ENCODE data around the gene ERI3.

ERI3 gene

GRCh38 chr1:44305962-44306422, 49.1 kb downstream of the ERI3 start:
- H3K36me3 ChIP-seq (ENCODE audit: insufficient read depth, low read length), result peaks cover 72% of the 10 kb centered on the region; the same call in 1 of the 2 replicates
- no peak overlapping the region for H3K4me2 ChIP-seq (ENCODE audit: low read depth, low read length, poor library complexity, severe bottlenecking)
- H3K4me3 ChIP-seq (ENCODE audit: low read length, poor library complexity, severe bottlenecking), result no peak overlapping the region
- TF ChIP-seq CTCF (conservative IDR thresholded peaks at IDR 0.05; ENCODE audit: low read length) (no peak; the same call in 1 of the 2 replicates), EZH2phosphoT487 (IDR thresholded peaks at IDR 0.05; ENCODE audit: borderline replicate concordance) (no peak)
- H3F3A ChIP-seq (ENCODE audit: low read depth), result no peaks in the 10 kb centered on the region
- H3K9ac ChIP-seq (ENCODE audit: low read depth, low read length, poor library complexity, severe bottlenecking), result no peak overlapping the region
- no peaks in the 10 kb centered on the region for H4K20me1 ChIP-seq (ENCODE audit: insufficient read depth, low read length, poor library complexity, severe bottlenecking)
- no peak overlapping the region for H2AFZ ChIP-seq (ENCODE audit: low read length)
- H3K27me3 ChIP-seq (ENCODE audit: insufficient read depth, low read length, poor library complexity, severe bottlenecking), result no peaks in the 10 kb centered on the region
- no peaks in the 10 kb centered on the region for H3K9me3 ChIP-seq (ENCODE audit: insufficient read depth, low read depth, low read length)
- H3K79me2 ChIP-seq (ENCODE audit: insufficient read depth, low read length), result no peaks in the 10 kb centered on the region
- no peaks in the 10 kb centered on the region for H3K4me1 ChIP-seq (ENCODE audit: insufficient read depth, low read length, poor library complexity, severe bottlenecking)
- H3K9me2 ChIP-seq (replicated peaks; ENCODE audit: low read depth, low read length), result no peaks in the 10 kb centered on the region

GRCh38 chr1:44303532-44303931, 51.5 kb downstream of the ERI3 start:
- no peaks in the 10 kb centered on the region for H3K27me3 ChIP-seq (ENCODE audit: insufficient read depth, low read length, poor library complexity, severe bottlenecking)
- H3K9me3 ChIP-seq (ENCODE audit: insufficient read depth, low read depth, low read length), result no peaks in the 10 kb centered on the region
- no peak overlapping the region for H2AFZ ChIP-seq (ENCODE audit: low read length)
- no peaks in the 10 kb centered on the region for H3K4me1 ChIP-seq (ENCODE audit: insufficient read depth, low read length, poor library complexity, severe bottlenecking)
- H3K79me2 ChIP-seq (ENCODE audit: insufficient read depth, low read length), result no peaks in the 10 kb centered on the region
- no peaks in the 10 kb centered on the region for H3K9me2 ChIP-seq (replicated peaks; ENCODE audit: low read depth, low read length)
- no peak overlapping the region for H3K4me2 ChIP-seq (ENCODE audit: low read depth, low read length, poor library complexity, severe bottlenecking)
- H3K9ac ChIP-seq (ENCODE audit: low read depth, low read length, poor library complexity, severe bottlenecking), result no peak overlapping the region
- H3K4me3 ChIP-seq (ENCODE audit: low read length, poor library complexity, severe bottlenecking), result no peak overlapping the region
- H3F3A ChIP-seq (ENCODE audit: low read depth), result no peaks in the 10 kb centered on the region
- TF ChIP-seq CTCF (conservative IDR thresholded peaks at IDR 0.05; ENCODE audit: low read length) (no peak), EZH2phosphoT487 (IDR thresholded peaks at IDR 0.05; ENCODE audit: borderline replicate concordance) (no peak)
- H3K36me3 ChIP-seq (ENCODE audit: insufficient read depth, low read length), result peaks cover 61% of the 10 kb centered on the region; the same call in 1 of the 2 replicates
- no peaks in the 10 kb centered on the region for H4K20me1 ChIP-seq (ENCODE audit: insufficient read depth, low read length, poor library complexity, severe bottlenecking)

- no peaks in the 10 kb centered on the region for H3K9me3 ChIP-seq (ENCODE audit: insufficient read depth, low read depth, low read length)
- H2AFZ ChIP-seq (ENCODE audit: low read length), result no peak overlapping the region
- H3K9me2 ChIP-seq (replicated peaks; ENCODE audit: low read depth, low read length), result no peaks in the 10 kb centered on the region
- TF ChIP-seq EZH2phosphoT487 (IDR thresholded peaks at IDR 0.05; ENCODE audit: borderline replicate concordance), result no peak
- TF ChIP-seq CTCF (conservative IDR thresholded peaks at IDR 0.05; ENCODE audit: low read length), result no peak
- no peaks in the 10 kb centered on the region for H3K27me3 ChIP-seq (ENCODE audit: insufficient read depth, low read length, poor library complexity, severe bottlenecking)
- H3K4me2 ChIP-seq (ENCODE audit: low read depth, low read length, poor library complexity, severe bottlenecking), result no peak overlapping the region
- H3K36me3 ChIP-seq (ENCODE audit: insufficient read depth, low read length), result peaks cover 59% of the 10 kb centered on the region; the same call in 1 of the 2 replicates
- H3K4me1 ChIP-seq (ENCODE audit: insufficient read depth, low read length, poor library complexity, severe bottlenecking), result no peaks in the 10 kb centered on the region
- H3F3A ChIP-seq (ENCODE audit: low read depth), result no peaks in the 10 kb centered on the region
- H3K4me3 ChIP-seq (ENCODE audit: low read length, poor library complexity, severe bottlenecking), result no peak overlapping the region
- H4K20me1 ChIP-seq (ENCODE audit: insufficient read depth, low read length, poor library complexity, severe bottlenecking), result no peaks in the 10 kb centered on the region
- H3K79me2 ChIP-seq (ENCODE audit: insufficient read depth, low read length), result no peaks in the 10 kb centered on the region
- H3K9ac ChIP-seq (ENCODE audit: low read depth, low read length, poor library complexity, severe bottlenecking), result no peak overlapping the region
These were observed 52.5 kb downstream of the ERI3 start for GRCh38 chr1:44302541-44302940.
